PC-3 (cell line): ENCODE measurements around the gene UMODL1.

ENCODE experiments used
- CTCF ChIP-seq: fragments of 300-600 bp; sonication (generic); conservative IDR thresholded peaks from 2 replicates; pipeline ENCODE4 v1.5.1; 2017; ENCODE audit warnings: antibody characterized with exemption, low read depth, mild to moderate bottlenecking, low read length
- EZH2 ChIP-seq: fragments of 300-600 bp; sonication (generic); IDR thresholded peaks from one replicate; pipeline ENCODE4 v1.6.1; 2017; ENCODE audit warnings: antibody characterized with exemption, mild to moderate bottlenecking, low read length; ENCODE audit not compliant: unreplicated experiment

- TF ChIP-seq CTCF: no peak
- TF ChIP-seq EZH2: no peak
Observed at GRCh38 chr21:42097860-42098454, 26.8 kb downstream of the UMODL1 start.
